ENCODE results near the gene PLA2R1. TPM values are rescaled to one million over a fixed set of nuclear protein-coding genes. Genes with fewer than 3 reads are reported as not detected.

PLA2R1 gene
- total RNA-seq, 1 experiment from 2014 or later: 8.4 TPM

DNA sequence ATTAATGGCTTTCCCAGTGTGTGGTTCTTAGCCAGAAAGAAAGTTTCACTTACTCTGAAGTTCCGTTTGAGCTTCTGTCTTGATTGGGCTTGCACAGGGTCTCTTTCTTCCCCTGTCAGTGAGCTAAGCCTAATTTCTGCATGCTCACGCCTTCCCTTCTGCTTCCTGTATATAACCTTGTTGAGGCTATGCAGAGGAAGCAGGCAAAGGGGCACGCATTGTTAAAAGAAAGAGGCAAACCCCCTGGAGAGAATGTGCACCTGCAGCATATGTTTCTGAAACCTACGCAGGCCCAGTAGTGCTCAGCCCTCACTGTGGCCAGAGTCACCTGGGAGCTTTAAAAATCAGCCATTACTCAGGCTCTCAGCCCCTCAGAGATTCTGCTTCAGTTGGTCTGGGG is 14.5 kb upstream of the PLA2R1 start:
- H3K27me3 Mint-ChIP-seq (ENCODE audit: insufficient read depth, unreplicated experiment): no peaks in the 10 kb centered on the region
- H3K27ac Mint-ChIP-seq (ENCODE audit: low read depth, unreplicated experiment): peak overlapping the region; percentile 60
- TF ChIP-seq, protein P1, sequence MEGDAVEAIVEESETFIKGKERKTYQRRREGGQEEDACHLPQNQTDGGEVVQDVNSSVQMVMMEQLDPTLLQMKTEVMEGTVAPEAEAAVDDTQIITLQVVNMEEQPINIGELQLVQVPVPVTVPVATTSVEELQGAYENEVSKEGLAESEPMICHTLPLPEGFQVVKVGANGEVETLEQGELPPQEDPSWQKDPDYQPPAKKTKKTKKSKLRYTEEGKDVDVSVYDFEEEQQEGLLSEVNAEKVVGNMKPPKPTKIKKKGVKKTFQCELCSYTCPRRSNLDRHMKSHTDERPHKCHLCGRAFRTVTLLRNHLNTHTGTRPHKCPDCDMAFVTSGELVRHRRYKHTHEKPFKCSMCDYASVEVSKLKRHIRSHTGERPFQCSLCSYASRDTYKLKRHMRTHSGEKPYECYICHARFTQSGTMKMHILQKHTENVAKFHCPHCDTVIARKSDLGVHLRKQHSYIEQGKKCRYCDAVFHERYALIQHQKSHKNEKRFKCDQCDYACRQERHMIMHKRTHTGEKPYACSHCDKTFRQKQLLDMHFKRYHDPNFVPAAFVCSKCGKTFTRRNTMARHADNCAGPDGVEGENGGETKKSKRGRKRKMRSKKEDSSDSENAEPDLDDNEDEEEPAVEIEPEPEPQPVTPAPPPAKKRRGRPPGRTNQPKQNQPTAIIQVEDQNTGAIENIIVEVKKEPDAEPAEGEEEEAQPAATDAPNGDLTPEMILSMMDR (IDR thresholded peaks at IDR 0.05; ENCODE audit: unreplicated experiment): no peak
- H3K4me1 Mint-ChIP-seq (ENCODE audit: insufficient read depth, unreplicated experiment): no peaks in the 10 kb centered on the region
- intact Hi-C loops (cut with micrococcal nuclease): no loop called here
- H3K36me3 Mint-ChIP-seq (ENCODE audit: insufficient read depth, unreplicated experiment): no peaks in the 10 kb centered on the region
- ChIA-PET CTCF (interaction anchor here (0.5 to 1.9 kb wide), 7 partner anchors 11 to 278 kb away, joined by 3 to 10 read pairs (median 5); no protein-coding TSS in a partner anchor), POLR2A (interaction anchor here (1.6 to 2.7 kb wide), 3 partner anchors 14 to 33 kb away, joined by 7 to 19 read pairs (median 7); partner anchors contain the start of gene PLA2R1)
- no peak overlapping the region for H3K4me3 Mint-ChIP-seq (ENCODE audit: unreplicated experiment)
- no TSS peak for BruUV-seq (replicated peaks)
- no peak for DNase-seq (ENCODE audit: unreplicated experiment)
- peaks cover 7% of the 10 kb centered on the region for H3K9me3 Mint-ChIP-seq (ENCODE audit: unreplicated experiment)

DNA sequence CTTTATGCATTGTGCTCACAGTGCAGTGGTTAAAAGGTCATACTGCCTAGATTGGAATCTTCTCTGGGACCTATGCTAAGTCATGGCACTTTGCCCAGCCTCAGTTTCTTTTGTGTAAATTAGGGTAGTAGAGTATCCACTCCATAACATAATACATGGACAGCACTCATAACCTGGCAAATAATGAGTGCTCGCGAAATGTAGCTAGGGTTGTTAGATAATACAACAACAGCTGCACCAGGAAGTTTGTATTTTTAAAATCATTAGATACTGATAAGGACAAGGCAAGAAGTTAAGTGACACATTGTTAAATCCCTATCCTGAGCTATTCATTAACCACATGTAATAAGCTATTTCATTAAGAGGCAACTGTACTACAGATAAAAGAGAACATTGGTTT is 13.8 kb upstream of the PLA2R1 start:
- TF ChIP-seq, protein P1 (IDR thresholded peaks at IDR 0.05; ENCODE audit: unreplicated experiment): no peak
- ChIA-PET POLR2A (interaction anchor here (1.1 to 2.7 kb wide), 3 partner anchors 11 to 33 kb away, joined by 4 to 19 read pairs (median 7); no protein-coding TSS in a partner anchor), CTCF (interaction anchor here (0.6 to 2.8 kb wide), 8 partner anchors 10 to 176 kb away, joined by 3 to 13 read pairs (median 4); no protein-coding TSS in a partner anchor)
- H3K27me3 Mint-ChIP-seq (ENCODE audit: insufficient read depth, unreplicated experiment): no peaks in the 10 kb centered on the region
- no TSS peak for BruUV-seq (replicated peaks)
- intact Hi-C loops (cut with micrococcal nuclease): no loop called here
- peaks cover 7% of the 10 kb centered on the region for H3K9me3 Mint-ChIP-seq (ENCODE audit: unreplicated experiment)
- H3K4me3 Mint-ChIP-seq (ENCODE audit: unreplicated experiment): no peak overlapping the region
- no peak for DNase-seq (ENCODE audit: unreplicated experiment)
- no peak overlapping the region for H3K27ac Mint-ChIP-seq (ENCODE audit: low read depth, unreplicated experiment)
- H3K4me1 Mint-ChIP-seq (ENCODE audit: insufficient read depth, unreplicated experiment): no peaks in the 10 kb centered on the region
- no peaks in the 10 kb centered on the region for H3K36me3 Mint-ChIP-seq (ENCODE audit: insufficient read depth, unreplicated experiment)

DNA sequence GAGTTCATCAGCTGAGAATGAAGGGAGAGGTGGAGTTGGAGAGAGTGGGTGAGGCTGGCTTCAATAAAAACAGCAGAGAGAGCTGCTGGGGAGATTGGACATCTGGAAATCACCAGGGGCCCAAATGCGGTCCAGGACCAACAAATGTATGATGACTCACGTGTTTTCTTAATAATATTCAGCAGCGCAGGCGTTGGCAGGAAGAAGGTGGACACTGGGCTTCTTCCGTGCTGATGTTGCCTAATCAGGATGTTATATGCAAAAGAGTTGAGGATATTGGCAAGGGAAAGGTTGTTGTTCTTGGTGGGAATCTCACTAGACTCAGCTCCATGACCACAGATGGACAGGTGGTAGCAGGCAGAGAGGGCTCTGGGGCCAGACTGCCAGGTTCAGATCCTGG is 12.8 kb upstream of the PLA2R1 start:
- H3K36me3 Mint-ChIP-seq (ENCODE audit: insufficient read depth, unreplicated experiment): no peaks in the 10 kb centered on the region
- no peaks in the 10 kb centered on the region for H3K4me1 Mint-ChIP-seq (ENCODE audit: insufficient read depth, unreplicated experiment)
- peak; percentile 98 for DNase-seq (ENCODE audit: unreplicated experiment)
- no TSS peak for BruUV-seq (replicated peaks)
- no peak overlapping the region for H3K27ac Mint-ChIP-seq (ENCODE audit: low read depth, unreplicated experiment)
- POLR2A ChIA-PET: interaction anchor here (0.6 to 2.7 kb wide), 11 partner anchors 11 to 887 kb away, joined by 3 to 19 read pairs (median 3); partner anchors contain the start of gene PLA2R1
- intact Hi-C loops (cut with micrococcal nuclease): no loop called here
- H3K27me3 Mint-ChIP-seq (ENCODE audit: insufficient read depth, unreplicated experiment): no peaks in the 10 kb centered on the region
- CTCF ChIA-PET: interaction anchor here (0.5 to 2.8 kb wide), 7 partner anchors 11 to 934 kb away, joined by 3 to 13 read pairs (median 4); no protein-coding TSS in a partner anchor
- H3K4me3 Mint-ChIP-seq (ENCODE audit: unreplicated experiment): peak overlapping the region; percentile 22
- TF ChIP-seq, protein P1 (IDR thresholded peaks at IDR 0.05; ENCODE audit: unreplicated experiment): no peak
- H3K9me3 Mint-ChIP-seq (ENCODE audit: unreplicated experiment): no peaks in the 10 kb centered on the region

DNA sequence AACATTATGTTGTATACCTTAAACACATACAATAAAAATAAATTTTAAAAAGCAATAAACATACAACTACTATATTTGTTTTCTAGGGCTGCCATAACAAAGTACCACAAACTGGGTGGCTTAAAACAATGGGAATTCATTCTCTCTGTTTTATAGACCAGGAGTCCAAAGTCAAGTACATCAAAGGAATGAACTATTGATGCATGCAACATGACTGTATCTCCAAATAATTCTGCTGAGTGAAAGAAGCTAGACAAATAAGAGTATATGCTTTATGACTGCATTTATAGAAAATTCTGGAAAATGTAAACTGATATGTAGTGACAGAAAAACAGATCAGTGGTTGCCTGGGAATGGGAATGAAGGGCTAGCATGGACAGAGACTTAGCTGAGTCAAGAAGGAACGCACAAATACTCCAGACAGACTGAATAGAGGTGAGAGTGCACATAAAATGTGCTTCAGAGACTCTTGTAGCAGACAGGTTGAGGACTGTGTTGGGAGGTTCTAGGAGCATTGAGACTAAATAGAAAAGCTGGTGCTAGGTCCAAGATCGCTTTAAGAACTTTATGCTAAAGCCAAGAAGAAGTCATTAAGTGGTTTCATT is 11.0 kb upstream of the PLA2R1 start:
- CTCF ChIA-PET: interaction anchor here (0.6 kb wide), 1 partner anchor 991 kb away, joined by 3 read pairs; no protein-coding TSS in a partner anchor

More for the DNA sequence above, 11.0 kb upstream of the PLA2R1 start:
- no peak for DNase-seq (ENCODE audit: unreplicated experiment)
- Mint-ChIP-seq H3K9me3 (ENCODE audit: unreplicated experiment) (no peaks in the 10 kb centered on the region), H3K4me1 (ENCODE audit: insufficient read depth, unreplicated experiment) (no peaks in the 10 kb centered on the region), H3K27me3 (ENCODE audit: insufficient read depth, unreplicated experiment) (no peaks in the 10 kb centered on the region), H3K27ac (ENCODE audit: low read depth, unreplicated experiment) (no peak overlapping the region), H3K36me3 (ENCODE audit: insufficient read depth, unreplicated experiment) (no peaks in the 10 kb centered on the region), H3K4me3 (ENCODE audit: unreplicated experiment) (no peak overlapping the region)
- TF ChIP-seq, protein P1 (IDR thresholded peaks at IDR 0.05; ENCODE audit: unreplicated experiment): no peak
- BruUV-seq (replicated peaks): no TSS peak
- intact Hi-C loops (cut with micrococcal nuclease): no loop called here
- POLR2A ChIA-PET: interaction anchor here (2.6 kb wide), 1 partner anchor 11 kb away, joined by 7 read pairs; the partner anchor contains the start of gene PLA2R1

Data from MCF 10A (cell line).